Epithelial cell of esophagus (primary cell): ENCODE results near the gene ASTN2.

ENCODE experiments used
- DNase-seq: peaks from one replicate; pipeline ENCODE4 v3.0.0; 2010; ENCODE audit warnings: low read depth
- H3K4me3 ChIP-seq: 2 replicates; pipeline ENCODE4 v1.5.1; 2011; ENCODE audit warnings: mild to moderate bottlenecking, low read length, control low read depth
- CTCF ChIP-seq: IDR thresholded peaks from 2 replicates; pipeline ENCODE4 v1.5.1; 2011; ENCODE audit warnings: low read depth, mild to moderate bottlenecking, low read length, control low read depth, inconsistent platforms; ENCODE audit not compliant: insufficient read depth; ENCODE audit errors: missing control alignments

The ASTN2 gene

GRCh38 chr9:116753389-116753788 lies 661.5 kb downstream of the ASTN2 start:
- no peak for DNase-seq
- no peak for TF ChIP-seq CTCF
- no peak overlapping the region for H3K4me3 ChIP-seq

GRCh38 chr9:116750510-116750909 lies 664.3 kb downstream of the ASTN2 start:
- DNase-seq, result no peak
- TF ChIP-seq CTCF, result no peak
- no peak overlapping the region for H3K4me3 ChIP-seq

- DNase-seq, result no peak
- no peak overlapping the region for H3K4me3 ChIP-seq
- no peak for TF ChIP-seq CTCF
Observed at GRCh38 chr9:116749772-116750171, 665.1 kb downstream of the ASTN2 start.

GRCh38 chr9:116749176-116749575 lies 665.7 kb downstream of the ASTN2 start:
- no peak for DNase-seq
- H3K4me3 ChIP-seq, result no peak overlapping the region
- TF ChIP-seq CTCF, result no peak

- TF ChIP-seq CTCF, result no peak
- no peak for DNase-seq
- no peak overlapping the region for H3K4me3 ChIP-seq
Observed at GRCh38 chr9:116741742-116742141, 673.1 kb downstream of the ASTN2 start.

- no peak for TF ChIP-seq CTCF
- no peak for DNase-seq
Observed at GRCh38 chr9:116741086-116741740, 673.6 kb downstream of the ASTN2 start.

GRCh38 chr9:116737152-116737546 lies 677.7 kb downstream of the ASTN2 start:
- no peak overlapping the region for H3K4me3 ChIP-seq
- DNase-seq, result peak; percentile 82
- peak; percentile 98 for TF ChIP-seq CTCF

More at GRCh38 chr9:116741086-116741740, 673.6 kb downstream of the ASTN2 start:
- H3K4me3 ChIP-seq, result no peak overlapping the region
